H1 (cell line): ENCODE data around the gene FAM114A2. TPM values are rescaled to one million over a fixed set of nuclear protein-coding genes. Genes with fewer than 3 reads are reported as not detected.

ENCODE experiments used
- BRCA1 ChIP-seq: IDR thresholded peaks from 2 replicates; pipeline ENCODE4 v1.6.1; 2012; ENCODE audit warnings: low read depth, low read length, improper control_type of control experiment
- RNF2 ChIP-seq: fragments of 200-900, 300-1000 bp; sonication (generic); IDR thresholded peaks from 2 replicates; pipeline ENCODE4 v1.7.1; 2016; ENCODE audit warnings: borderline replicate concordance, low read depth, mild to moderate bottlenecking, antibody characterized with exemption, low read length; ENCODE audit not compliant: poor library complexity, severe bottlenecking; ENCODE audit errors: missing control alignments
- polyA plus RNA-seq, 7 experiments: library from polyadenylated mRNA; depleted of rRNA in 3 of 7; stranded (reverse) in 5 of 7; unstranded in 2 of 7; fragments of >200 nt in 5 of 7; fragments of 200-250 nt in 2 of 7; gene quantifications; 1 replicate in 5 of 7; 2 replicates in 1 of 7; 4 replicates in 1 of 7; pipeline versions ENCODE4 v1.2.1 to v1.2.3, GENCODE V29; 2011 to 2013; ENCODE audit warnings: missing spikeins in 2 of 7, mixed read lengths in 2 of 7
- total RNA-seq: library from RNA; stranded (reverse); fragmentation: NEBNext Ultra II Directional; extraction: Animal tissue kit (Norgen Biotek cat#: 25700); gene quantifications from 2 replicates; pipeline ENCODE4 v1.2.1, GENCODE V29; 2021

FAM114A2 gene
- total and polyA plus RNA-seq, 2 of the 8 experiments (the other 6 are each of a cell fraction or from before 2014, with no cell fraction given): 3.8 to 9.2 TPM

GRCh38 chr5:154010660-154011059, 28.1 kb downstream of the FAM114A2 start (continued):
- TF ChIP-seq BRCA1: no peak
- TF ChIP-seq RNF2: no peak
